ENCODE measurements around the gene PDE4D. TPM values are rescaled to one million over a fixed set of nuclear protein-coding genes. Genes with fewer than 3 reads are reported as not detected.

Gene PDE4D
- total RNA-seq, 1 experiment from 2014 or later = 3.3 TPM

DNA sequence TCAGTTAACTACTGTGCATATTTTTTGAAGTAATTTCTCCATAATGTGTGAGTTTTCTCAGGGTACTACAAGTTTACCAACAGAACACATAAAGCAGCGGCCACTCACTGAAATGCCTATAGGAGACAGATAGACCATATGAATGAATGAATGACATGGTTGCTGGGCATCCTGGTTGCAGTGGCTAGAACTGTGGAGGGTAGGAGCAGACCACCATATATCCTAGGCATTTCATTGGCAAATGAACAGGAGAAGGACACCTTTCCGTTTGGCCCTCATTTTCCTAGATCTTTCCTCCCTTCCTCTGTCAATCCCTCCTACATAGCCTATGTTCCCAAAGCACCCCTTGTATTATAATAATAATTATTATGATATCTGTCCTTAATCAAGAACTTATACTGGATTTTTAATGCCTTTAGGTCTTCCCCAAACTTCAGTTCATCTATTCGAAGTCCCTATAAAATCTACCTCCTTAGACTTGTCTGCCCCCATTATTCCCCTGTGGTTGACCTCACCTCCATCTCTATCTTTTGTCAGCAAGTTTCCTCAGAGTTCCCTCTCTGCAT is 838.5 kb downstream of the PDE4D start:
- Mint-ChIP-seq H3K9me3 (peaks cover 1% of the 10 kb centered on the region; the same call in 1 of the 2 replicates), H3K27ac (no peak overlapping the region), H3K4me1 (no peaks in the 10 kb centered on the region), H3K36me3 (no peaks in the 10 kb centered on the region), H3K4me3 (no peak overlapping the region), H3K27me3 (ENCODE audit: low read depth) (peaks cover 11% of the 10 kb centered on the region)
- ChIA-PET POLR2A (no interaction called here), CTCF (no interaction called here)
- DNase-seq (ENCODE audit: low spot score) = no peak
- ATAC-seq = no peak
- no peak for TF ChIP-seq EMX1 (CRISPR knock-in tag; IDR thresholded peaks at IDR 0.05)

DNA sequence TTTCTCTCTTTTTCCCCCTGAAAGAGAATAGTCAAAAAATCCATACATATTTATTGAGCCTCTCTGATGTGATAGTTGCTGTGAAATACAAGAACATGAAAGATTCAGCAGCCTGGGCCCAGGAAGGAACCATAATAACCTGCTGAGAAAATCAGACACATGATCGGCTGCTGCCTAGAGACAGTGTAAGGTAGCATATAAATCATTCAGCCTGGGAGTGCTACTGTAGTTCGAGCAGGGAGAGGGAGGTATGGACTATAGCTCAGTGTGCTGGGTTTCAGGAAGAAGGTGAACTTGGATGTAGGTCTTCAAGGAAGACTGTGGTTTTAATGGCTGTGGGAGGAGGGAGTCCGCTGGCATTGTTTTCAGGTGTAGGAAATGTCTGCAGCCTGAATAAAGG is 841.6 kb downstream of the PDE4D start:
- Mint-ChIP-seq H3K4me1 (no peaks in the 10 kb centered on the region), H3K9me3 (no peaks in the 10 kb centered on the region), H3K27me3 (ENCODE audit: low read depth) (peaks cover 11% of the 10 kb centered on the region), H3K27ac (no peak overlapping the region), H3K36me3 (no peaks in the 10 kb centered on the region), H3K4me3 (no peak overlapping the region)
- no peak for ATAC-seq
- TF ChIP-seq FOXK1 (CRISPR knock-in tag; IDR thresholded peaks at IDR 0.05) (no peak), JAZF1 (CRISPR knock-in tag; IDR thresholded peaks at IDR 0.05) (no peak), USF1 (CRISPR knock-in tag; IDR thresholded peaks at IDR 0.05) (no peak), TEAD1 (CRISPR knock-in tag; IDR thresholded peaks at IDR 0.05) (no peak)
- ChIA-PET CTCF (interaction anchor here (1.7 kb wide), 1 partner anchor 165 kb away, joined by 4 read pairs; no protein-coding TSS in a partner anchor), POLR2A (no interaction called here)
- no peak for DNase-seq (ENCODE audit: low spot score)

GRCh38 chr5:59049095-59049494 is 844.4 kb downstream of the PDE4D start:
- Mint-ChIP-seq H3K9me3 (peaks cover 3% of the 10 kb centered on the region; the same call in 1 of the 2 replicates), H3K4me3 (no peak overlapping the region), H3K4me1 (no peaks in the 10 kb centered on the region), H3K27ac (no peak overlapping the region), H3K27me3 (ENCODE audit: low read depth) (no peaks in the 10 kb centered on the region), H3K36me3 (no peaks in the 10 kb centered on the region)
- ATAC-seq = no peak
- ChIA-PET CTCF (no interaction called here), POLR2A (no interaction called here)
- DNase-seq (ENCODE audit: low spot score) = no peak
- TF ChIP-seq USF1 (CRISPR knock-in tag; IDR thresholded peaks at IDR 0.05) (no peak), FOXP1 (CRISPR knock-in tag; IDR thresholded peaks at IDR 0.05; ENCODE audit: borderline replicate concordance) (no peak), ETV6 (CRISPR knock-in tag; IDR thresholded peaks at IDR 0.05) (no peak), ZNF121 (CRISPR knock-in tag; IDR thresholded peaks at IDR 0.05) (no peak), E2F1 (CRISPR knock-in tag; IDR thresholded peaks at IDR 0.05) (no peak), ZNF317 (CRISPR knock-in tag; IDR thresholded peaks at IDR 0.05; ENCODE audit: borderline replicate concordance, low read depth) (no peak), EMX1 (CRISPR knock-in tag; IDR thresholded peaks at IDR 0.05) (no peak), MYBL2 (CRISPR knock-in tag; IDR thresholded peaks at IDR 0.05) (no peak), PREB (CRISPR knock-in tag; IDR thresholded peaks at IDR 0.05; ENCODE audit: borderline replicate concordance) (no peak)
- TF ChIP-seq, protein P1, sequence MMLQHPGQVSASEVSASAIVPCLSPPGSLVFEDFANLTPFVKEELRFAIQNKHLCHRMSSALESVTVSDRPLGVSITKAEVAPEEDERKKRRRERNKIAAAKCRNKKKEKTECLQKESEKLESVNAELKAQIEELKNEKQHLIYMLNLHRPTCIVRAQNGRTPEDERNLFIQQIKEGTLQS (CRISPR knock-in tag; conservative IDR thresholded peaks at IDR 0.05) = no peak

GRCh38 chr5:59042201-59043055 is 851.1 kb downstream of the PDE4D start:
- no peaks in the 10 kb centered on the region for H3K36me3 Mint-ChIP-seq
- peaks cover 22% of the 10 kb centered on the region for H3K4me1 Mint-ChIP-seq
- no peak overlapping the region for H3K27ac Mint-ChIP-seq
- DNase-seq (ENCODE audit: low spot score) (no peak), ATAC-seq (no peak)
- H3K27me3 Mint-ChIP-seq (ENCODE audit: low read depth) = peaks cover 48% of the 10 kb centered on the region
- H3K4me3 Mint-ChIP-seq = no peak overlapping the region
- POLR2A ChIA-PET = no interaction called here
- CTCF ChIA-PET = interaction anchor here (0.5 to 0.7 kb wide), 2 partner anchors 132 to 151 kb away, joined by 3 to 4 read pairs; no protein-coding TSS in a partner anchor
- H3K9me3 Mint-ChIP-seq = peaks cover 3% of the 10 kb centered on the region; the same call in 1 of the 2 replicates
- TF ChIP-seq HMGXB4 (CRISPR knock-in tag; IDR thresholded peaks at IDR 0.05) (no peak), PRRX2 (CRISPR knock-in tag; IDR thresholded peaks at IDR 0.05) (no peak), FOXP1 (CRISPR knock-in tag; IDR thresholded peaks at IDR 0.05; ENCODE audit: borderline replicate concordance) (no peak), ZNF263 (CRISPR knock-in tag; IDR thresholded peaks at IDR 0.05; ENCODE audit: low read depth) (no peak), RELA (CRISPR knock-in tag; IDR thresholded peaks at IDR 0.05; ENCODE audit: borderline replicate concordance) (no peak), HMGA2 (CRISPR knock-in tag; IDR thresholded peaks at IDR 0.05) (no peak), TCF7 (CRISPR knock-in tag; IDR thresholded peaks at IDR 0.05; ENCODE audit: low read depth) (no peak), FOXJ3 (CRISPR knock-in tag; IDR thresholded peaks at IDR 0.05; ENCODE audit: borderline replicate concordance) (no peak)
